Measurements from ENCODE around the gene NME7.

Gene NME7

GRCh38 chr1:169318536-169319244, 48.9 kb downstream of the NME7 start:
- TF ChIP-seq CTCF (IDR thresholded peaks at IDR 0.05; ENCODE audit: insufficient read depth, low read length, poor library complexity, severe bottlenecking), result no peak
- Histone ChIP-seq H3K4me3 (replicated peaks; ENCODE audit: low read depth, low read length) (no peak overlapping the region), H3K36me3 (ENCODE audit: control insufficient read depth, insufficient read depth, low read length) (no peaks in the 10 kb centered on the region), H3K27me3 (replicated peaks; ENCODE audit: control insufficient read depth, insufficient read depth, low read length) (no peaks in the 10 kb centered on the region)
- no peak for DNase-seq (ENCODE audit: extremely low read depth, insufficient read length)

- DNase-seq (ENCODE audit: extremely low read depth, insufficient read length), result no peak
- no peak for TF ChIP-seq CTCF (IDR thresholded peaks at IDR 0.05; ENCODE audit: insufficient read depth, low read length, poor library complexity, severe bottlenecking)
- no peaks in the 10 kb centered on the region for H3K36me3 ChIP-seq (ENCODE audit: control insufficient read depth, insufficient read depth, low read length)
- no peak overlapping the region for H3K4me3 ChIP-seq (replicated peaks; ENCODE audit: low read depth, low read length)
- H3K27me3 ChIP-seq (replicated peaks; ENCODE audit: control insufficient read depth, insufficient read depth, low read length), result no peaks in the 10 kb centered on the region
Measured at GRCh38 chr1:169316556-169316955, 51.0 kb downstream of the NME7 start.

- TF ChIP-seq CTCF (IDR thresholded peaks at IDR 0.05; ENCODE audit: insufficient read depth, low read length, poor library complexity, severe bottlenecking), result no peak
- no peak overlapping the region for H3K4me3 ChIP-seq (replicated peaks; ENCODE audit: low read depth, low read length)
- no peaks in the 10 kb centered on the region for H3K36me3 ChIP-seq (ENCODE audit: control insufficient read depth, insufficient read depth, low read length)
- DNase-seq (ENCODE audit: extremely low read depth, insufficient read length), result no peak
- H3K27me3 ChIP-seq (replicated peaks; ENCODE audit: control insufficient read depth, insufficient read depth, low read length), result no peaks in the 10 kb centered on the region
Measured at GRCh38 chr1:169312084-169312954, 55.3 kb downstream of the NME7 start.

GRCh38 chr1:169309178-169310166, 58.1 kb downstream of the NME7 start:
- Histone ChIP-seq H3K36me3 (ENCODE audit: control insufficient read depth, insufficient read depth, low read length) (no peaks in the 10 kb centered on the region), H3K4me3 (replicated peaks; ENCODE audit: low read depth, low read length) (peak overlapping the region; percentile 26), H3K27me3 (replicated peaks; ENCODE audit: control insufficient read depth, insufficient read depth, low read length) (no peaks in the 10 kb centered on the region)
- DNase-seq (ENCODE audit: extremely low read depth, insufficient read length), result peak; percentile 30
- no peak for TF ChIP-seq CTCF (IDR thresholded peaks at IDR 0.05; ENCODE audit: insufficient read depth, low read length, poor library complexity, severe bottlenecking)

GRCh38 chr1:169308313-169309039, 59.1 kb downstream of the NME7 start:
- Histone ChIP-seq H3K36me3 (ENCODE audit: control insufficient read depth, insufficient read depth, low read length) (no peaks in the 10 kb centered on the region), H3K27me3 (replicated peaks; ENCODE audit: control insufficient read depth, insufficient read depth, low read length) (no peaks in the 10 kb centered on the region), H3K4me3 (replicated peaks; ENCODE audit: low read depth, low read length) (no peak overlapping the region)
- no peak for TF ChIP-seq CTCF (IDR thresholded peaks at IDR 0.05; ENCODE audit: insufficient read depth, low read length, poor library complexity, severe bottlenecking)
- no peak for DNase-seq (ENCODE audit: extremely low read depth, insufficient read length)
